OCI-LY1 (cell line): ENCODE data around the gene SLC12A7.

ENCODE experiments used
- H2AFZ ChIP-seq: fragments of 200-600 bp; sonication (generic), shearing (Covaris generic); 2 replicates; pipeline ENCODE4 v1.6.0; 2014; ENCODE audit warnings: antibody characterized with exemption, mild to moderate bottlenecking, low read length
- H3F3A ChIP-seq: fragments of 200-600 bp; sonication (generic), shearing (Covaris generic); 2 replicates; pipeline ENCODE4 v1.6.0; 2014; ENCODE audit warnings: mild to moderate bottlenecking, antibody characterized with exemption, low read length, moderate library complexity; ENCODE audit not compliant: insufficient read depth
- H3K27ac ChIP-seq: fragments of 200-600 bp; sonication (generic); 2 replicates; pipeline ENCODE4 v1.5.1; 2014; ENCODE audit warnings: low read length, mixed run types, mild to moderate bottlenecking, low read depth; ENCODE audit not compliant: poor library complexity, severe bottlenecking
- H3K27me3 ChIP-seq: fragments of 200-600 bp; sonication (generic); 2 replicates; pipeline ENCODE4 v1.6.0; 2014; ENCODE audit warnings: antibody characterized with exemption, mild to moderate bottlenecking, low read length, moderate library complexity; ENCODE audit not compliant: insufficient read depth
- H3K36me3 ChIP-seq: fragments of 200-600 bp; sonication (generic); 2 replicates; pipeline ENCODE4 v1.6.1; 2014; ENCODE audit warnings: mild to moderate bottlenecking, antibody characterized with exemption, low read length, moderate library complexity, mixed read lengths; ENCODE audit not compliant: insufficient read depth
- H3K4me1 ChIP-seq: fragments of 200-600 bp; sonication (generic); 2 replicates; pipeline ENCODE4 v1.5.1; 2014; ENCODE audit warnings: mild to moderate bottlenecking, low read length, moderate library complexity; ENCODE audit not compliant: insufficient read depth, severe bottlenecking
- H3K4me2 ChIP-seq: fragments of 200-600 bp; sonication (generic), shearing (Covaris generic); 2 replicates; pipeline ENCODE4 v1.6.1; 2014; ENCODE audit warnings: low read length
- H3K4me3 ChIP-seq: fragments of 200-600 bp; sonication (generic); 2 replicates; pipeline ENCODE4 v1.5.1; 2014; ENCODE audit warnings: low read length, low read depth, mild to moderate bottlenecking, mixed read lengths; ENCODE audit not compliant: poor library complexity, severe bottlenecking
- H3K79me2 ChIP-seq: fragments of 200-600 bp; shearing (Covaris generic); 2 replicates; pipeline ENCODE4 v1.6.1; 2016; ENCODE audit warnings: mixed run types, low read length, mixed read lengths; ENCODE audit not compliant: insufficient read depth
- H3K9ac ChIP-seq: fragments of 200-600 bp; sonication (generic), shearing (Covaris generic); 2 replicates; pipeline ENCODE4 v1.6.1; 2014; ENCODE audit warnings: mild to moderate bottlenecking, low read length, mixed read lengths
- H3K9me2 ChIP-seq: fragments of 200-600 bp; sonication (generic), shearing (Covaris generic); 2 replicates; pipeline ENCODE4 v1.6.1; 2014; ENCODE audit warnings: low read depth, mild to moderate bottlenecking, low read length, mixed read lengths
- H3K9me3 ChIP-seq: fragments of 200-600 bp; shearing (Covaris generic); 2 replicates; pipeline ENCODE4 v1.6.1; 2014; ENCODE audit warnings: low read length, mixed read lengths
- H4K20me1 ChIP-seq: fragments of 200-600 bp; sonication (generic), shearing (Covaris generic); 2 replicates; pipeline ENCODE4 v1.6.0; 2016; ENCODE audit warnings: mild to moderate bottlenecking, low read length; ENCODE audit not compliant: insufficient read depth
- EZH2 ChIP-seq: fragments of 200-600 bp; sonication (generic), shearing (Covaris generic); IDR thresholded peaks from 2 replicates; pipeline ENCODE4 v1.8.0; 2017; ENCODE audit warnings: borderline replicate concordance, mixed run types, mild to moderate bottlenecking, antibody characterized with exemption, low read length, moderate library complexity, mixed read lengths
- TF ChIP-seq, protein P1 (sequence below): fragments of 200-600 bp; sonication (generic), shearing (Covaris generic); IDR thresholded peaks from 2 replicates; pipeline ENCODE4 v1.5.1; 2017; ENCODE audit warnings: mild to moderate bottlenecking, antibody characterized with exemption, low read length, moderate library complexity, mixed read lengths

SLC12A7 gene

GRCh38 chr5:1112596-1113331 lies 901 bp upstream of the SLC12A7 start:
- Histone ChIP-seq H2AFZ (no peak overlapping the region), H3K4me2 (no peak overlapping the region), H3K79me2 (no peaks in the 10 kb centered on the region), H3F3A (no peaks in the 10 kb centered on the region), H3K4me3 (no peak overlapping the region), H3K27me3 (peaks cover 3% of the 10 kb centered on the region; the same call in 1 of the 2 replicates), H3K4me1 (no peaks in the 10 kb centered on the region), H3K9me2 (no peaks in the 10 kb centered on the region), H3K36me3 (no peaks in the 10 kb centered on the region), H3K9ac (no peak overlapping the region), H4K20me1 (no peaks in the 10 kb centered on the region), H3K9me3 (no peaks in the 10 kb centered on the region), H3K27ac (no peak overlapping the region)
- TF ChIP-seq, protein P1, sequence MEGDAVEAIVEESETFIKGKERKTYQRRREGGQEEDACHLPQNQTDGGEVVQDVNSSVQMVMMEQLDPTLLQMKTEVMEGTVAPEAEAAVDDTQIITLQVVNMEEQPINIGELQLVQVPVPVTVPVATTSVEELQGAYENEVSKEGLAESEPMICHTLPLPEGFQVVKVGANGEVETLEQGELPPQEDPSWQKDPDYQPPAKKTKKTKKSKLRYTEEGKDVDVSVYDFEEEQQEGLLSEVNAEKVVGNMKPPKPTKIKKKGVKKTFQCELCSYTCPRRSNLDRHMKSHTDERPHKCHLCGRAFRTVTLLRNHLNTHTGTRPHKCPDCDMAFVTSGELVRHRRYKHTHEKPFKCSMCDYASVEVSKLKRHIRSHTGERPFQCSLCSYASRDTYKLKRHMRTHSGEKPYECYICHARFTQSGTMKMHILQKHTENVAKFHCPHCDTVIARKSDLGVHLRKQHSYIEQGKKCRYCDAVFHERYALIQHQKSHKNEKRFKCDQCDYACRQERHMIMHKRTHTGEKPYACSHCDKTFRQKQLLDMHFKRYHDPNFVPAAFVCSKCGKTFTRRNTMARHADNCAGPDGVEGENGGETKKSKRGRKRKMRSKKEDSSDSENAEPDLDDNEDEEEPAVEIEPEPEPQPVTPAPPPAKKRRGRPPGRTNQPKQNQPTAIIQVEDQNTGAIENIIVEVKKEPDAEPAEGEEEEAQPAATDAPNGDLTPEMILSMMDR: no peak
- no peak for TF ChIP-seq EZH2

DNA sequence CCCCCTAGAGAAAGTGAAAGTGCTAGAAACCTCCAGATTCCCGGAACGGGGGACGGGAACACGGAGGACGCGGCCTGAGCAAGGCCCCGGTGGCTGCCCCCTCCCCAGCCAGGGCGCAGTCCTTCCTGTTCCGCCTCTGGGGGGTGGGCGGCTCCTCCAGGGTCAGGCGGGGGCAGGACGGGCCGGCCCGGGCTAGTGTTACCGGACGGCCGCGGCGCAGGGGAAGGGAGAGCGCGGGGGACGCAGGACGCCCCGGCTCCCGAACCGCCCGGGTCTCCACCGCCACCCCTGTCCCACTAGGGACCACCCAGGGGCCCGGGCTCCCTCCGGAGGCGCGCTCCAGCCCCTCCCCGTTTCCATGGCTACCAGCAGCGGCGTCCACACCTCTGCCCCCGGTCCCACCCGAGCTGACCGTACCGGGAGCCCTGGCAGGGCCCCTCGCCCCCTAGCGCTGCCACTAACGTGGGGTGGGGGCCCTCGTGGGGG lies 579 bp downstream of the SLC12A7 start:
- no peaks in the 10 kb centered on the region for H3K36me3 ChIP-seq
- no peaks in the 10 kb centered on the region for H3K9me2 ChIP-seq
- H3K4me3 ChIP-seq: no peak overlapping the region
- TF ChIP-seq EZH2: no peak
- TF ChIP-seq, protein P1: no peak
- H3K79me2 ChIP-seq: no peaks in the 10 kb centered on the region
- no peaks in the 10 kb centered on the region for H4K20me1 ChIP-seq
- H3K9ac ChIP-seq: no peak overlapping the region
- no peak overlapping the region for H2AFZ ChIP-seq
- no peaks in the 10 kb centered on the region for H3F3A ChIP-seq
- H3K9me3 ChIP-seq: no peaks in the 10 kb centered on the region
- peaks cover 3% of the 10 kb centered on the region; the same call in 1 of the 2 replicates for H3K27me3 ChIP-seq
- H3K4me1 ChIP-seq: no peaks in the 10 kb centered on the region
- H3K27ac ChIP-seq: no peak overlapping the region
- H3K4me2 ChIP-seq: no peak overlapping the region

- no peak overlapping the region for H3K4me2 ChIP-seq
- no peak overlapping the region for H3K4me3 ChIP-seq
- no peak overlapping the region for H3K9ac ChIP-seq
- H3F3A ChIP-seq: no peaks in the 10 kb centered on the region
- peaks cover 3% of the 10 kb centered on the region; the same call in 1 of the 2 replicates for H3K27me3 ChIP-seq
- H4K20me1 ChIP-seq: no peaks in the 10 kb centered on the region
- H2AFZ ChIP-seq: no peak overlapping the region
- H3K27ac ChIP-seq: no peak overlapping the region
- no peaks in the 10 kb centered on the region for H3K36me3 ChIP-seq
- no peaks in the 10 kb centered on the region for H3K79me2 ChIP-seq
- H3K4me1 ChIP-seq: no peaks in the 10 kb centered on the region
- H3K9me2 ChIP-seq: no peaks in the 10 kb centered on the region
- no peaks in the 10 kb centered on the region for H3K9me3 ChIP-seq
- TF ChIP-seq EZH2: no peak
- TF ChIP-seq, protein P1: no peak
Measured at GRCh38 chr5:1110307-1111240, 1.3 kb downstream of the SLC12A7 start.
